T-helper 1 cell treated with Interleukin-12 subunit alpha and Interleukin-12 subunit beta and Interleukin-4 antibody, amounts not matched to agents 30 ng/mL and 1 ng/mL, for 36 hours (primary cell): ENCODE results near the gene PRR36. TPM values are rescaled to one million over a fixed set of nuclear protein-coding genes. Genes with fewer than 3 reads are reported as not detected.
"Not testable (repeated sequence)": the region's sequence is repeated elsewhere in the genome, so short reads cannot be mapped to it uniquely, and the experiment has no call there.

ENCODE experiments used
- intact Hi-C: fragments of 100-400 bp; cut with micrococcal nuclease; formaldehyde crosslinking; loops from one replicate; pipeline ENCODE4 v1.15.1; 2024
- total RNA-seq: library from RNA; stranded (reverse); gene quantifications from 2 replicates; pipeline ENCODE4 v1.2.3, GENCODE V29; 2022

The PRR36 gene
- total RNA-seq, 1 donor from 2014 or later, result 0.34 TPM

- intact Hi-C loops, result loop anchor here (1.0 kb wide), 2 partner anchors 9 to 33 kb away; no protein-coding TSS in a partner anchor
Measured at GRCh38 chr19:7861619-7862412, 12.4 kb downstream of the PRR36 start.

GRCh38 chr19:7860714-7861618 is 13.2 kb downstream of the PRR36 start:
- intact Hi-C loops, result no loop called here

GRCh38 chr19:7859831-7860713 is 14.1 kb downstream of the PRR36 start:
- intact Hi-C loops, result no loop called here

DNA sequence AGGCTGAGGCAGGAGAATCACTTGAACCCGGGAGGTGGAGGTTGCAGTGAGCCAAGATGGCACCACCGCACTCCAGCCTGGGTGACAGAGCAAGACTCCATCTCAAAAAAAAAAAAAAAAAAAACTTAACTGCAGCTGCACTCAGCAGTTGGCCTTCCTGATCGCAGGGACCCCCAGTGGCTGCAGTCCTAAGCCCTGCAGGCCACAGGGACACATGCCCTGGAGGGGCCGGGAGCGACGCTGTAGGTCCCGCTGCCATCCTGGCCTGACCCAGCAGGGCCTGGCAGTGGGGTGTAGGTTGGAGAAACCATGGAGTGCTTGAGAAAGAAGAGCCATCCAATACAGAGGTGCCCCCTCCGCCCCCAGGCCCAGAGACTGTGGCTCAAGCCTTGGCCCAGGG is 15.1 kb downstream of the PRR36 start:
- intact Hi-C loops, result not testable (repeated sequence)

GRCh38 chr19:7858109-7858770 is 15.9 kb downstream of the PRR36 start:
- intact Hi-C loops, result no loop called here

DNA sequence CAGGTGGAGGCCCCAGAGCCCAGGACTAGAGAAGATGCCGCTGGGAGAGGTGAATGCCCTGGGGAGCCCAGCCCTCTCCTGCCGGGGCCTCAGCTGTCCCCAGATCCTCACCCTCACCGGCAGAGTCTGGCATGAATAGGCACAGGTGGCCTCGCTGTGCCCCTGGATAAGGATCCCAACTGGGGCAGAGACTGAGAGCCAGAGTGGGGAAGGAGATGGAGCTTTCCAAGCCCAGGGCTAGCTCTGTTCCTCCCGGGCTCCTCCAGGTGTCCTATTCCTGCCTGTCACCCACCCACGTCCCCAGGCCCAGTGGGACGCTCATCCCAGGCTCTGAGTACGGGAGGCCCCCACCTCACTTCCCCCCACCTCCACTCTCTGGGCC is 16.5 kb downstream of the PRR36 start:
- intact Hi-C loops, result no loop called here

DNA sequence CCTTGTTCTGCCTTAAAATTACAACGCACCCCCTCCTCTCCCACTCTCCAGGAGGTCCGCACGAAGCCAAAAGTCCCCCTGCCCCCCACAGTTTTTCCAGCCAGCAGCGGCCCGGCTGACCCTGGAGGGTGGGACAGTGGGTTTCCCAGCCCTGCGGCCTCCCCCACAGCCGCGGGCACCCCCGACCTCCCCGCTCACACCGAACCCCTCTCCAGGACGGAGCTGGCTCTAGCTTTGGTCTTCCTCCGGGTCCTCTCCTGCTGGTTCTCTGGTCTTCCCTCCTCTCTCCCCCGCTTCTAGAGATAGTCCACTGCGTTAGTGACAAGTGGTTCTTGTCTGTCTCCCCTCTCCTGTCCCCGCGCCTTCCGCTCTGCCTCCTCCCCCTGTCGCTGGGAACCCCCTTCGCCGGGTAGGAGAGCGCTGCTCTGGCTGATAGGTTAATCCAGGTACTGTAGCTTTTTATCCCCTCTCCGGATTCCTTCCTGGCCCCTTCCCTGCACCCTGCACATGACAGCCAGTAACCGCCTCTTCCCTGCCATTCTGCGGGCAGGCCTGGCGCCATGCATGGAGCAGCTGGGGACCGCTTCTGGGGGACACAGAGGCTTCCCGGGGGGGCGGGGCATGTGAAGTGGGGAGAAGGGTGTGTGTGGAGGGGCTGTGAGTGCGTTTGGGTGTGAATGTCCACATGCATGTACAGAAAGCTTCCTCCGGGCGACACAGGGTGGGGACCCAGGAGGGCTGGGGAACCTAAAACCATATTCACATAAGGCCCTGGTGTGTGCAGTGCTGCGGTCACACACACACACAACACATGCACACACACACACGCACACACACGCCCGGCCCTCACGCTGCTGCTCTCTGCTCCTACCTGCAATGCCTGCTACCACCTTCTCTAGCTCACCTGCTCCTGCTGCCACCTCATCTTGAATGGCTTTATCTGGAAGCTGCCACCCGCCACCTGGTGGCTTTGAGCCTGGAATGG is 17.2 kb downstream of the PRR36 start:
- intact Hi-C loops, result no loop called here

DNA sequence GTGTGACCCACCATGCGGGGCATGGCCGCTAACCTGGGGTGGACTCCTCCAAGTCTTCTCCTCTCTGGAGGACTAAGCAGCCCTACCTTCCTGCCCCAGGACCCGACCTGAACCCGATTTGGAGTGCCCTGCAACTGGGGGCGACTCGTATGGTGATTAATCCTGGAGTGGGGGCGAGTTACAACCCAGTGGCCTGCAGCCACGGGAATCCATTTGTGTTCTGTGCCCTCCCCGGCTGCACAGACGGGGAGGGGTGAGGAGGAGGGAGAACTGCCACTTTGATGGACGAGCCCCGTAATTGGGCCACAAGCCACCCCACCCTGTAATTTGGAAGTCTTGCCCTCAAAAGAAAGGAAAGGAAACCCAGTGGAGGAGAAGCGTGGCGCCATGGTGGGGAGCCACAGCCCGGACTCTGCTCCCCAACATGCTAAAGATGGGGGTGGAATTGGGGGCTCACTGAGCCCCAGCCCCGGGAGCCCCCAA is 18.0 kb downstream of the PRR36 start:
- intact Hi-C loops, result no loop called here

DNA sequence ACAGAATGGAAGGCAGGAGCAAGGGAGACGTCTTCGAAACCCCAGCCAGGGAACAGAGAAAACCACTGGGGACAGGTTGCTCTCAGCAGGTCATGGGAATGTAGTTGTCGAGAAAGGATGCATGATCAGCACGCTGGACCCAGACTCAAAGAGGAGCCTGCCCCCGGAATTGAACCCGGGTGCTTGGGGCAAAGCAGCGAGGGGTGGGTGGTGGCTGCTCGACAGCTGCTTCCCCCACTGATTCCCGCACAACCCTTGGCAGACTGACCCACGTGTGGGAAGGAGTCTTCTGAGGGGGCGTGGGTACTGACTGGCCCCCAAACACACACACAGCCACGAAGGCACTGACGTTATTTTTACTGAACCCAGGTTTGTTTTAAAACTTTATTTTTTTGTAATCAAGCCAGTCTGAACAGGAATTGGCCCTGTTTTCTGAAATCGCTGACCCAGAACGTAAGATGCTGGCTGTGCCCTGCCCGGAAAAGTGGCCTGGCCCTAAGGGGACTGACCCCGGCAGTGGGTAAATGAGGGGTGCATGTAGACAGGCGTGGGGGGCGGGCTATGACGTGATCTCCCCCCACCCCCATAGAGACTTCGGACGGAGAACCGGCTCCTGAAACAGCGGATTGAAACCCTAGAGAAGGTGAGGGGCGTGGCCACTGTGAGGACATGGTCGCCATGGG is 18.6 kb downstream of the PRR36 start:
- intact Hi-C loops, result no loop called here

DNA sequence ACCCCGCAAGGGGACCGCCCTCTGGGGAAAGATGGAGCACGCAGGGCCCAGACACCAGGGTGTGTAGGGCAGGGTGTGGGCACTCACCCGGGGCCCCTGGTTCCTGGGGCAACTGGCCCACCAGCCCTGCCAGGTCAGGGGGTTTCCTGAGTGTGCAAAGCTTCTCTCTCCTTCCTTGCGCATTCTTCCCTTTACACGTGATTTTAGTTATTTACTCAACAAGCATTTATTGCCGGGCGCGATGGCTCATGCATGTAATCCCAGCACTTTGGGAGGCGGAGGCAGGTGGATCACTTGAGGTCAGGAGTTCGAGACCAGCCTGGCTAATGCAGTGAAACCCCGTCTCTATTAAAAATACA is 20.4 kb downstream of the PRR36 start:
- intact Hi-C loops, result loop anchor here (1.0 to 2.0 kb wide), 2 partner anchors 16 to 67 kb away; partner anchors contain the start of gene SNAPC2

GRCh38 chr19:7852851-7853769 is 21.1 kb downstream of the PRR36 start:
- intact Hi-C loops, result loop anchor here (1.0 to 2.0 kb wide), 2 partner anchors 16 to 68 kb away; partner anchors contain the start of gene SNAPC2

GRCh38 chr19:7851623-7852500 is 22.3 kb downstream of the PRR36 start:
- intact Hi-C loops, result loop anchor here (2.0 kb wide), 1 partner anchor 69 kb away; the partner anchor contains the start of gene SNAPC2

GRCh38 chr19:7850945-7851622 is 23.1 kb downstream of the PRR36 start:
- intact Hi-C loops, result no loop called here

DNA sequence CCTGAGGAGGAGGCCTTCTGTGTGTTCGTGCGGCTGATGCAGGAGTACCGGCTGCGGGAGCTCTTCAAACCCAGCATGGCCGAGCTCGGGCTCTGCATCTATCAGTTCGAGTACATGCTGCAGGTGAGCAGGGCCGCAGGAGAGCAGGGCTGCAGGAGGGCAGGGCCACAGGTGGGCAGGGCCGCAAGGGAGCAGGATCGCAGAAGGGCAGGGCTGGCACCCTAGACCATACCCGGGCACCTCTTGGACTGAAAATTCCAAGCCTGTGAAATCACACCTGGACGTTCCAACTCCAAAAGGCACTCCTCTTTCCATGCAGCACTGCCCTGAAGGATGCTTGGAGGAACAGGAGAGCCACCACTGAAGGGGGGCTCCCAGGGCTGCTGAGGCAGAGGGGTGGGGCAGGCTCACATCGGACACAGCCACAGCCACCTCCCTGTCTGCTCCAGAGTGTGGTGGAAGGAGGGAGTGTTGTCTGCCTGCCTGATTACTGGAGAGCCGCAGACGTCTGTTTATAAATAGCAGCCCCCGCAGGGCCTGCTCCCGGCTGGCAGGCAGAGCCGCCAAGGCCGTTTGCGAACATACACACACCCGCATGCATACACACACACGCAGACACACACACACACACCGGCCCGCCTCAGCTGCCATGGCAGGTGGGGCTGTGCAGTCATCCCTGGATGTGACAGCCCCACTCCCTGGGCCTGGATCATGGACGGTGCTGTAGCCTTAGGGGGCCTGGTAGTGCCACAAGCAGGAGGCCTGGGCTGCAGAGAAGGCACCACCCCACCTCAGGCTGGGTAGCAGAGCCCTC is 24.0 kb downstream of the PRR36 start:
- intact Hi-C loops, result no loop called here

DNA sequence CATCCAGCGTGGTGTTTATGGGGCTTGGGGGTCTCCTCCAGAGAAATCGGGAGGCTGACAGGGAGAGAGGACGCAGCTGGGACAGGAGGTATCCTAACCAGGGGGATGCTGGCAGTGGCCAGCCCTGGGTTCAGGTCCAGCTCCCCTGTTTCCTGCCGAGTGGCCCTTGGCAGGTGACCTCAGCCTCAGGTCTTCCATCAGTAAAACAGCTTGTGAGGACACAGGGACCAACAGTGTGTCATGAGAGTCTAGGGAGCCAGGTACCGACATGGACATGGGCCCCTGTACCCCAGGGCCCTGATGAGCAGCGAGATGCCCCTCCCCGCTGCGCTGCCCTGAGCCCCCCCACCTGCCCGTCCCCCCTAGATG is 24.6 kb downstream of the PRR36 start:
- intact Hi-C loops, result no loop called here
